Pancreas (tissue), 10 donors: ENCODE measurements around the gene DNAJA3. TPM values are rescaled to one million over a fixed set of nuclear protein-coding genes. Genes with fewer than 3 reads are reported as not detected.

Source experiments
- ATAC-seq, 4 donors: fragments of 200-7000 bp; cut with Tn5 transposase; one replicate each; pipeline versions ENCODE4 v1.8.0 to v1.9.1; 2020; ENCODE audit warnings: mild to moderate bottlenecking in 4 of 4, moderate library complexity in 4 of 4
- DNase-seq, 6 donors: peaks; one replicate each; pipeline ENCODE4 v3.0.0-alpha.2; 2020
- FAIRE-seq: peaks from 2 replicates; lab custom pipeline; 2012; peaks lifted over from hg19 to GRCh38; lab: Jason Lieb, UNC
- H3K27ac ChIP-seq, 4 donors: fragments of 200-600 bp; sonication (generic); 1 replicate in 3 of 4; 2 replicates in 1 of 4; pipeline versions ENCODE4 v1.5.0 to v1.8.0; 2020
- H3K27me3 ChIP-seq, 4 donors: fragments of 200-600 bp; one replicate each; pipeline ENCODE4 v1.8.0; 2021
- H3K36me3 ChIP-seq, 3 donors: fragments of 200-600 bp; sonication (generic) in 1 of 3; one replicate each; pipeline versions ENCODE4 v1.5.0 to v1.8.0; 2020 to 2021
- H3K4me1 ChIP-seq, 3 donors: fragments of 200-600 bp; one replicate each; pipeline ENCODE4 v1.8.0; 2021
- H3K4me3 ChIP-seq, 4 donors: fragments of 200-600 bp; sonication (generic) in 2 of 4; one replicate each; pipeline versions ENCODE4 v1.5.0 to v1.8.0; 2020 to 2021
- H3K9me3 ChIP-seq, 4 donors: fragments of 200-600 bp; one replicate each; pipeline ENCODE4 v1.8.0; 2021
- WGBS, 2 donors: extraction: QIAGEN DNeasy Blood & Tissue Kit; methylation state at CpG; one replicate each; pipeline ENCODE4 v1.1.7; 2013; 5-methylcytosine and 5-hydroxymethylcytosine counted together
- intact Hi-C, 3 donors: fragments of 100-400 bp; cut with DNase I; formaldehyde crosslinking; loops; one replicate each; pipeline versions ENCODE4 v1.11.1 to v1.14.2; 2022
- polyA plus RNA-seq, 2 donors: library from polyadenylated mRNA; stranded (reverse); fragments of 200-250 nt; gene quantifications; one replicate each; pipeline ENCODE4 v1.2.3, GENCODE V29; 2013
- total RNA-seq, 6 donors: library from RNA; stranded (reverse); fragmentation: NEBNext Ultra II Directional in 4 of 6; extraction: Animal tissue kit (Norgen Biotek cat#: 25700) in 4 of 6; gene quantifications; one replicate each; pipeline versions ENCODE4 v1.2.1 to v1.2.4, GENCODE V29; 2021 to 2023
- TF ChIP-seq, protein P1 (sequence below), 4 donors: fragments of 200-600 bp; sonication (generic) in 3 of 4; IDR thresholded peaks; one replicate each; pipeline versions ENCODE4 v1.5.0 to v1.8.0; 2021; ENCODE audit warnings: antibody characterized with exemption in 4 of 4
- donor health status: healthy with polysubstance abuse.
- donor health status: DM: no; HTN: no; CAD: no; lungs with moderate emphysema.
- donor health status: DM: no; HTN: no; CAD: no.
- donor health status: control.
- donor health status: control.
- donor health status: Bipolar disorder and iron deficiency.
- donor health status: DM: yes; HTN: yes; CAD: no.
- donor health status: DM: no; HTN: no; CAD: no.
- donor health status: DM: no; HTN: no; CAD: no.
- donor health status: DM: yes; HTN: yes; CAD: no.

DNAJA3 gene
- total and polyA plus RNA-seq, 8 donors = 20.3 to 33.7 (median 21.5) TPM

DNA sequence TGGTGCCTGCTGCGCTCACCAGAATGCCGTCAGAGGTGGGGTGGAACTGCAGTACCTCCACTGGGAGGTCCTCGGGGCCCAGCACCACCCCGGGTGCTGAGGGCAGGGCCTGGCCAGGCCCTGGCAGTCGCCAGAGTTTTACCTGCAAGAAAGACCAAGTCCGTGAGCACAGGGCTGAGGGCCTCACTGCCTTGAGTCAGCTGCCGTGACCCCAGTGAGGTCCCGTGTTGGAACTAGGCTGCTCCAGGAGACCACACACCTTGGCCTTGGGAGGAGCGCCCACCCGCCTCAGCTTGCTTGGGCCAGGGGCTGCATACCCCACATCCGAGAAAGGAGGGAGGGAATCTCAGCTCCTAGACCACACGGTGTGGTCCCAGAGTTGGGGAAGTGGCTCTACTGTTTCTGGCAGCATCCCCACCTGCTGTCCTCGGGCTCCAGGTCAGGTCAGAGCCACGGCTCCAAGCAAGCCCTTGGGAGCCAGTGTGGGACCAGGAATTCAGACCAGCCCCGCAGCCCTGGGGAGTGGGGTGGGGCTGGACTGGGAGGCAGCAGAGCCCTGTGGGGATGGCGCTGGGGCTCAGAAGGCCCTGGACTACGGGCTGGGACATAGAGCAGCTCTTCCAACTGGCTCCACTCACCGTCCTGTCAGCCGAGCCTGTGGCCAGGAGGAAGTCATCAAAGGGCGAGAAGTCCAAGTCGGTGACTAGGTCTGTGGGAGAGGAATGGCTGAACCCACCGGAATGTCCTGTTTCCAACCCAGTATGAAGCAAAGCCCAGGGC is 17.9 kb upstream of the DNAJA3 start:
- TF ChIP-seq, protein P1, sequence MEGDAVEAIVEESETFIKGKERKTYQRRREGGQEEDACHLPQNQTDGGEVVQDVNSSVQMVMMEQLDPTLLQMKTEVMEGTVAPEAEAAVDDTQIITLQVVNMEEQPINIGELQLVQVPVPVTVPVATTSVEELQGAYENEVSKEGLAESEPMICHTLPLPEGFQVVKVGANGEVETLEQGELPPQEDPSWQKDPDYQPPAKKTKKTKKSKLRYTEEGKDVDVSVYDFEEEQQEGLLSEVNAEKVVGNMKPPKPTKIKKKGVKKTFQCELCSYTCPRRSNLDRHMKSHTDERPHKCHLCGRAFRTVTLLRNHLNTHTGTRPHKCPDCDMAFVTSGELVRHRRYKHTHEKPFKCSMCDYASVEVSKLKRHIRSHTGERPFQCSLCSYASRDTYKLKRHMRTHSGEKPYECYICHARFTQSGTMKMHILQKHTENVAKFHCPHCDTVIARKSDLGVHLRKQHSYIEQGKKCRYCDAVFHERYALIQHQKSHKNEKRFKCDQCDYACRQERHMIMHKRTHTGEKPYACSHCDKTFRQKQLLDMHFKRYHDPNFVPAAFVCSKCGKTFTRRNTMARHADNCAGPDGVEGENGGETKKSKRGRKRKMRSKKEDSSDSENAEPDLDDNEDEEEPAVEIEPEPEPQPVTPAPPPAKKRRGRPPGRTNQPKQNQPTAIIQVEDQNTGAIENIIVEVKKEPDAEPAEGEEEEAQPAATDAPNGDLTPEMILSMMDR (IDR thresholded peaks at IDR 0.05) = no peak
- no peaks in the 10 kb centered on the region for H3K9me3 ChIP-seq
- intact Hi-C loops = loop anchor here (10.0 kb wide), 2 partner anchors 123 to 203 kb away; no protein-coding TSS in a partner anchor
- peak in 1 of 6 donors; percentile 69 for DNase-seq
- no peaks in the 10 kb centered on the region for H3K27me3 ChIP-seq
- H3K4me3 ChIP-seq = no peak overlapping the region
- 89 to 93% methylated on average over 22 of the region's 22 CpGs for WGBS, 2 donors
- no peaks in the 10 kb centered on the region for H3K4me1 ChIP-seq
- no peak for ATAC-seq
- no peak overlapping the region for H3K27ac ChIP-seq
- no peak for FAIRE-seq
- H3K36me3 ChIP-seq = peaks cover 0 to 13% (median 0%) of the 10 kb centered on the region in 3 donors

DNA sequence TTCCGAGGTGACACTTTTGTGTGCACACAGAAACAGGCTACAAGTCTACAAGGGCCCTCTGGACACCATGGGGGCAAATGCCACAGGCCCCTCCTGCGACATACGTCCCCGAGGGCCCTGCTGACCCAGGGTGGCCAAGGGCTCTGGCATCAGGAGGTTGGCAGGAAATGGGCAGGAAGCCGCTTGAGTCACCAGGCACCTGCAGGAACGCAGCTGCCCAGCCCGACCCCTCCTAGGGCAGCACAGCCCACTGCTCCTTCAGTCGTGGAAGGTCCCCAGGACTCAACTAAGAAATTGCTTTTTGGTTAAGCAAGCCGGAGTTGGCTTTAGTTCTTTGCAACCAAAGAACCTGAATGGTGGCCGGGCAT is 17.4 kb upstream of the DNAJA3 start:
- 91 to 92% methylated on average over 10 of the region's 10 CpGs for WGBS, 2 donors
- H3K36me3 ChIP-seq = peaks cover 0 to 13% (median 0%) of the 10 kb centered on the region in 3 donors
- ATAC-seq = no peak
- H3K4me3 ChIP-seq = no peak overlapping the region
- FAIRE-seq = no peak
- H3K27me3 ChIP-seq = no peaks in the 10 kb centered on the region
- no peak for DNase-seq
- no peak overlapping the region for H3K27ac ChIP-seq
- H3K4me1 ChIP-seq = no peaks in the 10 kb centered on the region
- intact Hi-C loops = loop anchor here (10.0 kb wide), 2 partner anchors 124 to 204 kb away; no protein-coding TSS in a partner anchor
- TF ChIP-seq, protein P1 (IDR thresholded peaks at IDR 0.05) = no peak
- no peaks in the 10 kb centered on the region for H3K9me3 ChIP-seq

DNA sequence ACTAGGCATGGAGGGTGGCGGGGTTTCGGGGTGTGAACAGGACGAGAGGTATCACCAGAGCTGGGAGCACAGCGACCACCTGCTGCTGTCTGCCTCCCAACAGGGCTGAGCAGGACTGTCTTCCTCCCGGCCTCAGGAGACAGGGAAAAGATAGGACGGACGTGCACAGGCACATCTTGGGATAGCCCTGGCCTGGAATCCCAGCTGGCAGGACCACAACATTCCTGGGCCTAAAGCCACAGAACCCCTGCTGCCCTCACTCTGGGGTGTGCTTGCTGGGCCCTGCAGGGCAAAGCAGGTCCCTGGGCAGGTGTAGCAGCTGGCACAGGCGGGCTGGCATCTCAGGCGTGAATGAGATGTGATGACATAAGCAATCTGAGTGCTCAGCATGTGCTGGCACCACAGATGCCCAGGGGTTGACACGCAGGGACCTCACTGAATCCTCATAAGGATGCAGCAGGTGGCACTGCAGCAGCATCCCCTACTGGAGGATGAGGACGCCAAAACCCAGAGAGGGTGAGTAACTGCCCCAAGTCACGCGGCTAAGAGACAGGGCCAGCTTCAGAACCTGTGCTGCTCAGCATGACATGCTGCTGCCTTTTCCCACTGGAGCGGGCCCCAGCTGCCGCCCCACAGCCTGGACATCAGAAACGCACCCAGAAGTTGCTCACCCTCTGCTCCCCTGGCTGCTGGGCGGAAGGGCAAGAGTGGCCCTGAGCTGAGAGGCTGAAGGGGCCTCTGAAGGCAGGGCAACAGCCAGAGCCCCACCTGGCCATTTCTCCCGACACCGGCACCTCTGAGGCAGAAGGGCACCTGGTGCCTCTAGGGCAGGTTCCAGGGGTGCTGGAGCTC is 16.4 kb upstream of the DNAJA3 start:
- H3K4me1 ChIP-seq = no peaks in the 10 kb centered on the region
- DNase-seq (no peak), ATAC-seq (peak in 2 of 4 donors; percentile 55 to 62), FAIRE-seq (no peak)
- TF ChIP-seq, protein P1 (IDR thresholded peaks at IDR 0.05) = no peak
- intact Hi-C loops = loop anchor here (10.0 kb wide), 2 partner anchors 125 to 205 kb away; no protein-coding TSS in a partner anchor
- H3K27me3 ChIP-seq = no peaks in the 10 kb centered on the region
- H3K27ac ChIP-seq = no peak overlapping the region
- H3K4me3 ChIP-seq = no peak overlapping the region
- WGBS, 2 donors = 83 to 87% methylated on average over 19 of the region's 19 CpGs
- H3K9me3 ChIP-seq = no peaks in the 10 kb centered on the region
- H3K36me3 ChIP-seq = peaks cover 0 to 13% (median 0%) of the 10 kb centered on the region in 3 donors

DNA sequence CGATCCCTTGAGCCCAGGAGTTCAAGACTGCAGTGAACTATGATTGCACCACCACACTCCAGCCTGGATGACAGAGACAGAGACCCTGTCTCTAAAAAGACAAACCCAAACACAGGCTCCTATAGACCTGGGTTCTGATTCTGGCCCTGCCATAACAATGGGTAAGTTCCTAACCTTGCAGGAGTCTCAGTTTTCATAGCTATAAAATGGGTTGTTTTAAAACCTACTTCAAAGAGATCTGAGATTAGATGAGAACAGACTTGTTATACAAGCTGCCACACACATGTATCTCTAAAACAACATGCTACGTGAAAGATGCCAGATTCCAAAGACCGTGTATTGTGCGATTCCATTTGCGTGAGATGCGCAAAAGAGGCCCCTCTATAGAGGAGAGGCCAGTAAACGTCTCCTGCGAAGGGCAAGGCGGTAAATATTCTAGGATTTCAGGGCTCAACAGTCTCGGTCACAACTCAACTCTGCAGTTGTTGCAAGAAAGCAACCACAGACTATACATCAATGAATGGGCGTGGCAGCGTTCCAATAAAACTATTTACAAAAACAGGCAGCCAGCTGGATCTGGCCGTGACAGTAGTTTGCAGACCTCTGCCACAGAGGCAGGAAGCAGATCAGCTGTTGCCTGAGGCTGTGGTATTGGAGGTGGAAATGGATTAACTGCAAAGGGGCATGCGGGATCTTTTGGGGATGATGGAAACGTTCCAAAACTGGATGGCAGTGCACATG is 15.2 kb upstream of the DNAJA3 start:
- intact Hi-C loops = no loop called here
- peaks cover 0 to 13% (median 0%) of the 10 kb centered on the region in 3 donors for H3K36me3 ChIP-seq
- H3K27me3 ChIP-seq = no peaks in the 10 kb centered on the region
- H3K4me1 ChIP-seq = peaks cover 0 to 4% (median 0%) of the 10 kb centered on the region in 3 donors
- WGBS, 2 donors = 61 to 67% methylated on average over 15 of the region's 15 CpGs
- no peaks in the 10 kb centered on the region for H3K9me3 ChIP-seq
- FAIRE-seq (no peak), DNase-seq (peak in 1 of 6 donors; percentile 32), ATAC-seq (peak in 2 of 4 donors; percentile 10 to 22)
- no peak overlapping the region for H3K27ac ChIP-seq
- H3K4me3 ChIP-seq = no peak overlapping the region
- TF ChIP-seq, protein P1 (IDR thresholded peaks at IDR 0.05) = no peak
